SK-N-SH (cell line): ENCODE results near the gene GATD1. TPM values are rescaled to one million over a fixed set of nuclear protein-coding genes. Genes with fewer than 3 reads are reported as not detected.

Experiments used
- CTCF ChIA-PET: fragments of 300-600, 350-600 bp; formaldehyde crosslinking; extraction: SDS; loops from one replicate; lab custom pipeline; 2021; lab: Yijun Ruan, JAX
- POLR2A ChIA-PET: fragments of 350-600 bp; sonication (Branson Sonifier 250); formaldehyde crosslinking; extraction: SDS; loops from one replicate; lab custom pipeline; 2020; ENCODE audit warnings: antibody characterized with exemption, inconsistent platforms; lab: Yijun Ruan, JAX
- DNase-seq: peaks from one replicate; pipeline ENCODE4 v3.0.0; 2012
- H2AFZ ChIP-seq: fragments of 200-600 bp; sonication (generic); 2 replicates; pipeline ENCODE4 v1.8.1; 2016; ENCODE audit warnings: antibody characterized with exemption, mild to moderate bottlenecking, low read depth
- H3F3A ChIP-seq: fragments of 200-600 bp; sonication (generic); replicated peaks from 2 replicates; pipeline ENCODE3; 2016; ENCODE audit warnings: antibody characterized with exemption, mild to moderate bottlenecking; ENCODE audit not compliant: insufficient read depth
- H3K27ac ChIP-seq, 2 experiments: fragments of 200-500 bp in 1 of 2; fragments of 200-600 bp in 1 of 2; sonication (Bioruptor generic) in 1 of 2; sonication (generic), shearing (Covaris generic) in 1 of 2; 2 replicates each; pipeline versions ENCODE4 v1.5.1 to v1.6.1; 2014 to 2016; ENCODE audit warnings: low read depth in 2 of 2, inconsistent platforms in 1 of 2, low read length in 1 of 2, mild to moderate bottlenecking in 1 of 2, mixed read lengths in 1 of 2
- H3K27me3 ChIP-seq: fragments of 200-600 bp; sonication (generic), shearing (Covaris generic); 2 replicates; pipeline ENCODE4 v1.6.1; 2016; ENCODE audit warnings: mixed run types; ENCODE audit not compliant: insufficient read depth
- H3K36me3 ChIP-seq, 2 experiments: fragments of 200-500 bp in 1 of 2; fragments of 200-600 bp in 1 of 2; sonication (Bioruptor generic) in 1 of 2; sonication (generic) in 1 of 2; replicated peaks in 1 of 2; 2 replicates each; pipeline versions ENCODE3 to v1.5.1; 2014 to 2016; ENCODE audit warnings: low read length in 1 of 2, mild to moderate bottlenecking in 1 of 2; ENCODE audit not compliant: insufficient read depth in 2 of 2, control insufficient read depth in 1 of 2
- H3K4me1 ChIP-seq, 2 experiments: fragments of 200-500 bp in 1 of 2; fragments of 200-600 bp in 1 of 2; sonication (Bioruptor generic) in 1 of 2; sonication (generic), shearing (Covaris generic) in 1 of 2; 2 replicates each; pipeline versions ENCODE4 v1.5.1 to v1.6.1; 2014 to 2016; ENCODE audit warnings: low read depth in 1 of 2, low read length in 1 of 2, mixed run types in 1 of 2; ENCODE audit not compliant: insufficient read depth in 2 of 2, control insufficient read depth in 1 of 2
- H3K4me2 ChIP-seq: fragments of 200-600 bp; sonication (generic), shearing (Covaris generic); 2 replicates; pipeline ENCODE4 v1.6.1; 2017; ENCODE audit warnings: mixed run types
- H3K4me3 ChIP-seq, 2 experiments: fragments of 200-500 bp in 1 of 2; fragments of 200-600 bp in 1 of 2; sonication (Bioruptor generic) in 1 of 2; sonication (generic), shearing (Covaris generic) in 1 of 2; 2 replicates each; pipeline versions ENCODE4 v1.5.1 to v1.8.1; 2014 to 2016; ENCODE audit warnings: low read depth in 2 of 2, inconsistent platforms in 1 of 2, low read length in 1 of 2, mild to moderate bottlenecking in 1 of 2, mixed read lengths in 1 of 2, moderate library complexity in 1 of 2
- H3K79me2 ChIP-seq: fragments of 200-600 bp; sonication (generic); 2 replicates; pipeline ENCODE4 v1.8.1; 2017; ENCODE audit warnings: mild to moderate bottlenecking; ENCODE audit not compliant: insufficient read depth
- H3K9ac ChIP-seq: fragments of 200-600 bp; sonication (generic); 2 replicates; pipeline ENCODE4 v1.6.1; 2017; ENCODE audit warnings: mixed run types
- H3K9me2 ChIP-seq: fragments of 200-600 bp; sonication (generic); 2 replicates; pipeline ENCODE4 v1.6.1; 2017; ENCODE audit warnings: mixed run types
- H3K9me3 ChIP-seq: fragments of 200-600 bp; sonication (generic); 2 replicates; pipeline ENCODE4 v1.6.1; 2017; ENCODE audit warnings: mixed run types, mild to moderate bottlenecking, moderate library complexity
- H4K20me1 ChIP-seq: fragments of 200-600 bp; sonication (generic); 2 replicates; pipeline ENCODE4 v1.6.1; 2017; ENCODE audit warnings: mild to moderate bottlenecking, mixed run types; ENCODE audit not compliant: insufficient read depth
- CHD2 ChIP-seq: fragments of 150-350 bp; IDR thresholded peaks from 2 replicates; pipeline ENCODE4 v1.6.1; 2018; ENCODE audit warnings: low read length; ENCODE audit not compliant: partially characterized antibody
- ELF1 ChIP-seq: IDR thresholded peaks from 2 replicates; pipeline ENCODE4 v1.4.0; 2012
- EP300 ChIP-seq, 2 experiments: IDR thresholded peaks; 2 replicates each; pipeline versions ENCODE4 v1.4.0 to v1.6.1; 2012; ENCODE audit warnings: borderline replicate concordance in 1 of 2, low read depth in 1 of 2, low read length in 1 of 2
- EZH2phosphoT487 ChIP-seq: fragments of 200-600 bp; sonication (generic); IDR thresholded peaks from 2 replicates; pipeline ENCODE4 v1.6.1; 2017; ENCODE audit warnings: low read depth, mixed run types, mild to moderate bottlenecking, antibody characterized with exemption, moderate library complexity, borderline replicate concordance
- FOSL2 ChIP-seq: IDR thresholded peaks from 2 replicates; pipeline ENCODE4 v1.4.0; 2012; ENCODE audit warnings: low read depth, mild to moderate bottlenecking, moderate library complexity, borderline replicate concordance
- FOXJ3 ChIP-seq: sonication (generic); formaldehyde crosslinking; IDR thresholded peaks from 2 replicates; pipeline ENCODE4 v1.5.1; 2020; ENCODE audit warnings: mild to moderate bottlenecking, missing genetic modification reagents
- FOXM1 ChIP-seq: IDR thresholded peaks from 2 replicates; pipeline ENCODE4 v1.4.0; 2012; ENCODE audit warnings: low read depth, mild to moderate bottlenecking
- GABPA ChIP-seq: IDR thresholded peaks from 2 replicates; pipeline ENCODE4 v1.4.0; 2012; ENCODE audit warnings: low read depth, mild to moderate bottlenecking
- JUND ChIP-seq: IDR thresholded peaks from 2 replicates; pipeline ENCODE4 v1.4.0; 2012
- MAX ChIP-seq: IDR thresholded peaks from 2 replicates; pipeline ENCODE4 v1.4.0; 2012; ENCODE audit warnings: low read depth
- NFIC ChIP-seq: IDR thresholded peaks from 2 replicates; pipeline ENCODE4 v1.4.0; 2012; ENCODE audit warnings: borderline replicate concordance
- RCOR1 ChIP-seq: fragments of 150-350 bp; IDR thresholded peaks from 2 replicates; pipeline ENCODE4 v1.6.1; 2017; ENCODE audit warnings: antibody characterized with exemption, low read length
- RXRA ChIP-seq: IDR thresholded peaks from 2 replicates; pipeline ENCODE4 v1.4.0; 2012; ENCODE audit warnings: low read depth, mild to moderate bottlenecking, borderline replicate concordance
- SIN3A ChIP-seq: IDR thresholded peaks from 2 replicates; pipeline ENCODE4 v1.6.1; 2012; ENCODE audit warnings: low read depth, mild to moderate bottlenecking, low read length, moderate library complexity, borderline replicate concordance
- SMC3 ChIP-seq: IDR thresholded peaks from 2 replicates; pipeline ENCODE4 v1.6.1; 2012; ENCODE audit warnings: low read depth, low read length, improper control_type of control experiment
- TCF12 ChIP-seq: IDR thresholded peaks from 2 replicates; pipeline ENCODE4 v1.4.0; 2012
- TEAD4 ChIP-seq: IDR thresholded peaks from 2 replicates; pipeline ENCODE4 v1.4.0; 2012; ENCODE audit warnings: mild to moderate bottlenecking, borderline replicate concordance; ENCODE audit not compliant: insufficient read depth
- USF1 ChIP-seq: IDR thresholded peaks from 2 replicates; pipeline ENCODE4 v1.4.0; 2012; ENCODE audit warnings: low read depth, borderline replicate concordance
- YY1 ChIP-seq: IDR thresholded peaks from 2 replicates; pipeline ENCODE4 v1.4.0; 2012; ENCODE audit warnings: low read depth, mild to moderate bottlenecking
- ZBTB33 ChIP-seq: IDR thresholded peaks from 2 replicates; pipeline ENCODE4 v1.4.0; 2012; ENCODE audit warnings: low read depth, borderline replicate concordance
- WGBS: methylation state at CpG from one replicate; pipeline ENCODE4 v1.1.6; 2017; ENCODE audit warnings: low lambda C conversion rate; 5-methylcytosine and 5-hydroxymethylcytosine counted together
- polyA plus RNA-seq, 3 experiments: library from polyadenylated mRNA; depleted of rRNA; stranded (reverse); fragments of >200 nt; gene quantifications; 2 replicates each; pipeline ENCODE4 v1.2.3, GENCODE V29; 2012
- TF ChIP-seq, protein P1 (sequence below): fragments of 150-350 bp; IDR thresholded peaks from 2 replicates; pipeline ENCODE4 v1.6.1; 2017; ENCODE audit warnings: antibody characterized with exemption, low read length, low read depth, borderline replicate concordance
- TF ChIP-seq, protein P2 (sequence below): fragments of 150-350 bp; IDR thresholded peaks from 2 replicates; pipeline ENCODE4 v1.6.1; 2016; ENCODE audit warnings: mild to moderate bottlenecking, low read depth, low read length

The GATD1 gene
- polyA plus RNA-seq, 1 of the 3 experiments (the other 2 are of a cell fraction): 86.2 TPM

DNA sequence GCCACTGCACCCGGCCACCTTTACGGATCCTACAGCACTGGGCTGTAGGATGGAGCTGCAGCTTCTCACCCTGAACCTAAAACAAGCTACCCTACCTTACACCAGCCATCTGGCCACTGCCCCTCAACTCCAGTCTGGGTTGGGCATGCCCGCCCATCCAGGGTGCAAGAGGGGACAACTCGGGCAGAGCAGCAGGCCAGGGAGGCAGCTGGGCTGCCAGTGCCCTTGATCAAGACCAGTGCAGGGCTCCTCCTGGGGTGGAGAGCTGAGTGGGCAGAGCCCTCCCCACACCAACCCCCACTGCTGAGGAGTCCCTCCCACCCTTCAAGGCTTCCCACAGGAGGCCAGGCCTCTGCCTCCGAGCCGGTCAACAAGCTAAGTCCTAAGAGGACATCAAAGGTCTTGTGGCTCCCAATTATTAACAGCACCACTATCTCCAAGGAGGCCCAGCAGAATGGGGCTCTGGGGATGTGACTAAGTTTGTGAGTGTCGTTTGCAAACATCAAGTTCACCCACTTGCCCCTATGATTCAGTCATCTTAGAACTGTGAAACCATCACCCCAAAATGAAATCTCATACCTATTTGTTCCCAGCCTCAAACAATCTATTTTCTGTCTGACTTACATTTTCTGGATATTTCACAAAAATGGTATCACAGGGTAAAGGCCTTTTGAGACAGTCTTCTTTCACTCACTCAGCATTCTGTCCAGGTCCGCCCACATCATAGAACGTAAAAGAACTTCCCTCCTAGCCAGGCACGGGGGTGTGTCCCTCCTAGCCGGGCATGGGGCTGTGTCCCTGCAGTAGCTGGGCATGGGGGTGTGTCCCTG is 11.0 kb downstream of the GATD1 start:
- H3K9me3 ChIP-seq: no peaks in the 10 kb centered on the region
- DNase-seq: peak; percentile 23
- H3K4me1 ChIP-seq: peaks cover 5 to 9% of the 10 kb centered on the region in 2 experiments; a peak in 2 of 4 replicates
- H3K9me2 ChIP-seq: no peaks in the 10 kb centered on the region
- WGBS: 95% methylated on average over 7 of the region's 11 CpGs
- H3K4me3 ChIP-seq: no peak overlapping the region
- peaks cover 24% of the 10 kb centered on the region for H3F3A ChIP-seq
- no peak overlapping the region for H3K9ac ChIP-seq
- H3K36me3 ChIP-seq: peaks cover 13 to 51% of the 10 kb centered on the region in 2 experiments
- ChIA-PET CTCF (interaction anchor here (0.7 to 6.3 kb wide), 9 partner anchors 10 to 39 kb away, joined by 3 to 31 read pairs (median 4); partner anchors contain the start of gene GATD1), POLR2A (no interaction called here)
- H3K27ac ChIP-seq: no peak overlapping the region
- no peak for TF ChIP-seq YY1
- TF ChIP-seq MAX: no peak
- TF ChIP-seq CHD2: no peak
- no peak for TF ChIP-seq SIN3A
- TF ChIP-seq RCOR1: no peak
- peaks cover 9% of the 10 kb centered on the region for H4K20me1 ChIP-seq
- no peak overlapping the region for H3K4me2 ChIP-seq
- no peak overlapping the region for H2AFZ ChIP-seq
- no peaks in the 10 kb centered on the region for H3K27me3 ChIP-seq
- H3K79me2 ChIP-seq: peaks cover 10% of the 10 kb centered on the region

DNA sequence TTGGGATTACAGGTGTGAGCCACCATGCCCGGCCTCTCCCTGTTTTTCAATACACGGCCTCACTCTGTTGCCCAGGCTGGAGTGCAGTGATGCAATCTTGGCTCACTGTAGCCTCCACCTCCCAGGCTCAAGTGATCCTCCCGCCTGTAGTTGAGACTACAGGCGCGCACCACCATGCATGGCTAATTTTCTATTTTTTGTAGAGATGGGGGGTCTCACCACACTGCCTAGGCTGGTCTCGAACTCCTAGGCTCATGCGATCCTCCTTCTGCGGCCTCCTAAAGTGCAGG is 11.5 kb downstream of the GATD1 start:
- peaks cover 5 to 9% of the 10 kb centered on the region in 2 experiments; a peak in 2 of 4 replicates for H3K4me1 ChIP-seq
- no peak overlapping the region for H3K4me3 ChIP-seq
- H3K27ac ChIP-seq: no peak overlapping the region
- H2AFZ ChIP-seq: no peak overlapping the region
- H3K4me2 ChIP-seq: no peak overlapping the region
- H3K27me3 ChIP-seq: no peaks in the 10 kb centered on the region
- peaks cover 24% of the 10 kb centered on the region for H3F3A ChIP-seq
- peaks cover 10% of the 10 kb centered on the region for H3K79me2 ChIP-seq
- no peaks in the 10 kb centered on the region for H3K9me2 ChIP-seq
- H3K9me3 ChIP-seq: no peaks in the 10 kb centered on the region
- TF ChIP-seq EP300 (IDR thresholded peaks at IDR 0.05; ENCODE audit: borderline replicate concordance in 1 of 2, low read depth in 1 of 2, low read length in 1 of 2) (no peak), JUND (no peak), CHD2 (no peak), ELF1 (no peak), RXRA (no peak), SMC3 (no peak), EZH2phosphoT487 (no peak), FOXJ3 (CRISPR knock-in tag) (no peak), ZBTB33 (no peak), USF1 (no peak), TCF12 (no peak), GABPA (no peak), FOXM1 (no peak), TEAD4 (no peak), MAX (no peak), YY1 (no peak), NFIC (no peak), FOSL2 (no peak)
- TF ChIP-seq, protein P1, sequence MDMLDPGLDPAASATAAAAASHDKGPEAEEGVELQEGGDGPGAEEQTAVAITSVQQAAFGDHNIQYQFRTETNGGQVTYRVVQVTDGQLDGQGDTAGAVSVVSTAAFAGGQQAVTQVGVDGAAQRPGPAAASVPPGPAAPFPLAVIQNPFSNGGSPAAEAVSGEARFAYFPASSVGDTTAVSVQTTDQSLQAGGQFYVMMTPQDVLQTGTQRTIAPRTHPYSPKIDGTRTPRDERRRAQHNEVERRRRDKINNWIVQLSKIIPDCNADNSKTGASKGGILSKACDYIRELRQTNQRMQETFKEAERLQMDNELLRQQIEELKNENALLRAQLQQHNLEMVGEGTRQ: no peak
- TF ChIP-seq, protein P2, sequence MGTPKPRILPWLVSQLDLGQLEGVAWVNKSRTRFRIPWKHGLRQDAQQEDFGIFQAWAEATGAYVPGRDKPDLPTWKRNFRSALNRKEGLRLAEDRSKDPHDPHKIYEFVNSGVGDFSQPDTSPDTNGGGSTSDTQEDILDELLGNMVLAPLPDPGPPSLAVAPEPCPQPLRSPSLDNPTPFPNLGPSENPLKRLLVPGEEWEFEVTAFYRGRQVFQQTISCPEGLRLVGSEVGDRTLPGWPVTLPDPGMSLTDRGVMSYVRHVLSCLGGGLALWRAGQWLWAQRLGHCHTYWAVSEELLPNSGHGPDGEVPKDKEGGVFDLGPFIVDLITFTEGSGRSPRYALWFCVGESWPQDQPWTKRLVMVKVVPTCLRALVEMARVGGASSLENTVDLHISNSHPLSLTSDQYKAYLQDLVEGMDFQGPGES: no peak
- TF ChIP-seq, all 33 proteins: peak for 0
- CTCF ChIA-PET: interaction anchor here (0.7 to 6.3 kb wide), 9 partner anchors 9 to 38 kb away, joined by 3 to 31 read pairs (median 4); partner anchors contain the start of gene GATD1
- Histone ChIP-seq H4K20me1 (peaks cover 9% of the 10 kb centered on the region), H3K36me3 (peaks cover 13 to 45% of the 10 kb centered on the region in 2 experiments), H3K9ac (no peak overlapping the region)
- WGBS: 99% methylated on average over 8 of the region's 8 CpGs
- no peak for DNase-seq
- POLR2A ChIA-PET: no interaction called here
